IMR-90 (cell line): ENCODE results near the gene UBE3C. TPM values are rescaled to one million over a fixed set of nuclear protein-coding genes. Genes with fewer than 3 reads are reported as not detected.

ENCODE experiments used
- ATAC-seq: fragments of 200-7000 bp; cut with Tn5 transposase; 2 replicates; pipeline ENCODE4 v1.9.1; 2020; ENCODE audit warnings: low read depth, mild to moderate bottlenecking, moderate library complexity
- BruUV-seq: library from RNA; stranded (reverse); fragments of 400-500 nt; replicated peaks from 2 replicates; lab custom pipeline; 2021; lab: Mats Ljungman, UMichigan
- CTCF ChIA-PET: fragments of 300-600 bp; formaldehyde crosslinking; extraction: SDS; loops from one replicate; lab custom pipeline; 2021; ENCODE audit warnings: antibody characterized with exemption; lab: Yijun Ruan, JAX
- POLR2A ChIA-PET: fragments of 300-600 bp; sonication (Branson Sonifier 250); formaldehyde crosslinking; loops from one replicate; lab custom pipeline; 2022; ENCODE audit warnings: antibody characterized with exemption; ENCODE audit not compliant: unreplicated experiment; lab: Charles Lee
- DNase-seq: peaks from one replicate; pipeline ENCODE4 v3.0.0; 2013
- H2AFZ ChIP-seq: replicated peaks from 2 replicates; pipeline ENCODE3; 2013; ENCODE audit warnings: low read length, mild to moderate bottlenecking; ENCODE audit not compliant: poor library complexity
- H2AK5ac ChIP-seq: 2 replicates; pipeline ENCODE4 v1.6.1; 2013; ENCODE audit warnings: low read depth, low read length, inconsistent platforms
- H2AK9ac ChIP-seq: replicated peaks from 2 replicates; pipeline ENCODE3; 2013; ENCODE audit warnings: mild to moderate bottlenecking, low read depth, low read length, moderate library complexity; ENCODE audit not compliant: poor library complexity
- H2BK120ac ChIP-seq: 2 replicates; pipeline ENCODE4 v1.6.1; 2013; ENCODE audit warnings: low read depth, low read length, inconsistent platforms
- H2BK15ac ChIP-seq: 3 replicates; pipeline ENCODE4 v1.6.1; 2013; ENCODE audit warnings: low read depth, low read length, inconsistent platforms
- H2BK20ac ChIP-seq: 2 replicates; pipeline ENCODE4 v1.6.1; 2013; ENCODE audit warnings: low read depth, mild to moderate bottlenecking, inconsistent platforms, low read length, moderate library complexity
- H2BK5ac ChIP-seq: 2 replicates; pipeline ENCODE4 v1.6.1; 2013; ENCODE audit warnings: mild to moderate bottlenecking, low read depth, low read length, inconsistent platforms; ENCODE audit not compliant: poor library complexity, severe bottlenecking
- H3K14ac ChIP-seq: replicated peaks from 2 replicates; pipeline ENCODE4 v1.6.1; 2013; ENCODE audit warnings: low read depth, low read length, inconsistent platforms
- H3K18ac ChIP-seq: 2 replicates; pipeline ENCODE4 v1.6.1; 2013; ENCODE audit warnings: low read depth, low read length, control low read depth
- H3K23ac ChIP-seq: 2 replicates; pipeline ENCODE4 v1.6.1; 2013; ENCODE audit warnings: low read depth, low read length, inconsistent platforms
- H3K27ac ChIP-seq: 2 replicates; pipeline ENCODE4 v1.5.1; 2013; ENCODE audit warnings: mild to moderate bottlenecking, control low read depth, low read length; ENCODE audit not compliant: insufficient read depth
- H3K27me3 ChIP-seq: 2 replicates; pipeline ENCODE4 v1.6.1; 2013; ENCODE audit warnings: low read length; ENCODE audit not compliant: control insufficient read depth, insufficient read depth
- H3K36me3 ChIP-seq: 2 replicates; pipeline ENCODE4 v1.6.1; 2013; ENCODE audit warnings: low read length, mixed read lengths; ENCODE audit not compliant: control insufficient read depth, insufficient read depth
- H3K4ac ChIP-seq: 2 replicates; pipeline ENCODE4 v1.6.1; 2013; ENCODE audit warnings: low read depth, low read length, inconsistent platforms
- H3K4me1 ChIP-seq: 2 replicates; pipeline ENCODE4 v1.6.1; 2013; ENCODE audit warnings: low read length, mixed read lengths; ENCODE audit not compliant: control insufficient read depth, insufficient read depth
- H3K4me2 ChIP-seq: 2 replicates; pipeline ENCODE4 v1.6.1; 2013; ENCODE audit warnings: low read depth, mild to moderate bottlenecking, control low read depth, low read length, moderate library complexity
- H3K4me3 ChIP-seq: 2 replicates; pipeline ENCODE4 v1.5.1; 2013; ENCODE audit warnings: low read depth, mild to moderate bottlenecking, control low read depth, low read length, moderate library complexity; ENCODE audit not compliant: insufficient read depth
- H3K56ac ChIP-seq: 2 replicates; pipeline ENCODE4 v1.6.1; 2013; ENCODE audit warnings: low read length, inconsistent platforms; ENCODE audit not compliant: insufficient read depth; ENCODE audit errors: extremely low read depth
- H3K79me1 ChIP-seq, 2 experiments: 2 replicates each; pipeline ENCODE4 v1.6.1; 2013; ENCODE audit warnings: low read length in 2 of 2, inconsistent platforms in 1 of 2, low read depth in 1 of 2
- H3K9ac ChIP-seq: 2 replicates; pipeline ENCODE4 v1.6.1; 2013; ENCODE audit warnings: low read depth, low read length, control low read depth
- H3K9me1 ChIP-seq: 2 replicates; pipeline ENCODE4 v1.6.1; 2013; ENCODE audit warnings: low read length, inconsistent platforms; ENCODE audit not compliant: insufficient read depth
- H3K9me3 ChIP-seq: 2 replicates; pipeline ENCODE4 v1.6.1; 2013; ENCODE audit warnings: low read length; ENCODE audit not compliant: control insufficient read depth, insufficient read depth
- H4K20me1 ChIP-seq: 2 replicates; pipeline ENCODE4 v1.6.1; 2013; ENCODE audit warnings: low read length, inconsistent platforms; ENCODE audit not compliant: insufficient read depth
- H4K5ac ChIP-seq: 2 replicates; pipeline ENCODE4 v1.6.1; 2013; ENCODE audit warnings: mild to moderate bottlenecking, low read depth, low read length, control low read depth
- H4K8ac ChIP-seq, 2 experiments: 2 replicates each; pipeline ENCODE4 v1.6.1; 2013; ENCODE audit warnings: low read depth in 2 of 2, low read length in 2 of 2, control low read depth in 1 of 2, inconsistent platforms in 1 of 2
- H4K91ac ChIP-seq: 2 replicates; pipeline ENCODE4 v1.6.1; 2013; ENCODE audit warnings: low read depth, low read length, inconsistent platforms; ENCODE audit not compliant: insufficient read depth
- BHLHE40 ChIP-seq: fragments of 150-350 bp; IDR thresholded peaks from 2 replicates; pipeline ENCODE4 v1.6.1; 2016; ENCODE audit warnings: mild to moderate bottlenecking, low read depth, low read length
- CEBPB ChIP-seq: IDR thresholded peaks from 2 replicates; pipeline ENCODE4 v1.6.1; 2012; ENCODE audit warnings: low read depth, low read length, improper control_type of control experiment
- MAFK ChIP-seq: IDR thresholded peaks from 2 replicates; pipeline ENCODE4 v1.6.1; 2012; ENCODE audit warnings: low read depth, low read length, improper control_type of control experiment
- MAZ ChIP-seq: IDR thresholded peaks from 2 replicates; pipeline ENCODE4 v1.6.1; 2012; ENCODE audit warnings: low read depth, mild to moderate bottlenecking, low read length, improper control_type of control experiment, moderate library complexity, borderline replicate concordance
- MXI1 ChIP-seq: IDR thresholded peaks from 2 replicates; pipeline ENCODE4 v1.6.1; 2012; ENCODE audit warnings: low read depth, mild to moderate bottlenecking, low read length, moderate library complexity, borderline replicate concordance
- POLR2A ChIP-seq: IDR thresholded peaks from 2 replicates; pipeline ENCODE4 v1.6.1; 2012; ENCODE audit warnings: mild to moderate bottlenecking, low read depth, low read length
- RAD21 ChIP-seq: IDR thresholded peaks from 2 replicates; pipeline ENCODE4 v1.6.1; 2012; ENCODE audit warnings: low read length, improper control_type of control experiment
- RCOR1 ChIP-seq: IDR thresholded peaks from 2 replicates; pipeline ENCODE4 v1.6.1; 2012; ENCODE audit warnings: mild to moderate bottlenecking, low read length, improper control_type of control experiment; ENCODE audit not compliant: insufficient replicate concordance
- RFX5 ChIP-seq: IDR thresholded peaks from 2 replicates; pipeline ENCODE4 v1.8.0; 2012; ENCODE audit warnings: low read depth, mild to moderate bottlenecking, low read length, moderate library complexity
- SMC3 ChIP-seq: fragments of 150-350 bp; IDR thresholded peaks from 2 replicates; pipeline ENCODE4 v1.6.1; 2016; ENCODE audit warnings: low read depth, mild to moderate bottlenecking, antibody characterized with exemption, low read length, moderate library complexity
- WGBS, 2 experiments: methylation state at CpG; one replicate each; pipeline versions ENCODE4 v1.1.5 to v1.1.7; 2013; ENCODE audit warnings: missing lambda C conversion rate in 2 of 2; ENCODE audit not compliant: insufficient read length in 1 of 2; ENCODE audit errors: extremely low coverage in 2 of 2; 5-methylcytosine and 5-hydroxymethylcytosine counted together
- dilution Hi-C: fragments of 300-500 bp; cut with HindIII; formaldehyde crosslinking; loops from one replicate; pipeline ENCODE4 v1.14.3; 2018; ENCODE audit warnings: low sequenced_read_pairs; ENCODE audit not compliant: unreplicated experiment
- in situ Hi-C: fragments of 300-500 bp; cut with MboI; formaldehyde crosslinking; loops from 3 replicates; pipeline ENCODE4 v1.14.3; 2019; ENCODE audit warnings: low sequenced_read_pairs, inconsistent platforms, mixed read lengths
- intact Hi-C: fragments of 100-400 bp; cut with micrococcal nuclease; formaldehyde crosslinking; loops from 2 replicates; pipeline ENCODE4 v1.10.0; 2022
- polyA plus RNA-seq, 3 experiments: library from polyadenylated mRNA; depleted of rRNA; stranded (reverse); fragments of >200 nt; gene quantifications; 2 replicates each; pipeline ENCODE4 v1.2.3, GENCODE V29; 2012; ENCODE audit warnings: low replicate concordance in 1 of 3
- total RNA-seq: library from RNA; depleted of rRNA; stranded (reverse); fragments of >200 nt; gene quantifications from 2 replicates; pipeline ENCODE4 v1.2.3, GENCODE V29; 2012
- TF ChIP-seq, protein P1 (sequence below): fragments of 150-350 bp; IDR thresholded peaks from 2 replicates; pipeline ENCODE4 v1.6.1; 2017; ENCODE audit warnings: mild to moderate bottlenecking, antibody characterized with exemption, low read length, low read depth
- TF ChIP-seq, protein P2 (sequence below): conservative IDR thresholded peaks from 2 replicates; pipeline ENCODE4 v1.5.1; 2012; ENCODE audit warnings: mild to moderate bottlenecking, low read depth, low read length, improper control_type of control experiment
- TF ChIP-seq, protein P3 (sequence below): fragments of 150-350 bp; IDR thresholded peaks from 2 replicates; pipeline ENCODE4 v1.6.1; 2016; ENCODE audit warnings: low read depth, mild to moderate bottlenecking, low read length, moderate library complexity, borderline replicate concordance

Gene UBE3C
- total and polyA plus RNA-seq, 2 of the 4 experiments (the other 2 are of a cell fraction), result 43.0 to 60.6 TPM

DNA sequence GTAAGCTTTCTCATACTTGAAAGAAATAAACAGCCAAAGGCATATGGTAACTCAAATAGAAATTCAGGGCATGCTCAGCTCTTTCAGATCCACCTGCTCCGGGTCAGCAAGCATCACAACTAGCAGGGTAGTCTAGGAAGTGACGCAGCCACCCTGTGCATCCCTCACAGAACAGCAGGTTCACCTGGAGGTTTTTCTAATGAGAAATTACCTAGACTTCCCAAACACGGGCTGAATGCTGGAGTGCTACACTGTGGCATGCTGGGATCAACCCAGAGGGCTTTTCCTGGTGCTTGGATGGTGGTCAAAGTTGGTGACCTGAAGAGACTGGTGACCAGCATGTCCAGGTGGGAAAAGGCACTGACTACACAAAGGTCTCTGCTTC is 131.3 kb downstream of the UBE3C start:
- no peak overlapping the region for H2AK9ac ChIP-seq
- no peak overlapping the region for H3K27ac ChIP-seq
- TF ChIP-seq RCOR1, result no peak
- TF ChIP-seq CEBPB, result no peak
- TF ChIP-seq, protein P1, sequence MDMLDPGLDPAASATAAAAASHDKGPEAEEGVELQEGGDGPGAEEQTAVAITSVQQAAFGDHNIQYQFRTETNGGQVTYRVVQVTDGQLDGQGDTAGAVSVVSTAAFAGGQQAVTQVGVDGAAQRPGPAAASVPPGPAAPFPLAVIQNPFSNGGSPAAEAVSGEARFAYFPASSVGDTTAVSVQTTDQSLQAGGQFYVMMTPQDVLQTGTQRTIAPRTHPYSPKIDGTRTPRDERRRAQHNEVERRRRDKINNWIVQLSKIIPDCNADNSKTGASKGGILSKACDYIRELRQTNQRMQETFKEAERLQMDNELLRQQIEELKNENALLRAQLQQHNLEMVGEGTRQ, result no peak
- TF ChIP-seq, protein P2, sequence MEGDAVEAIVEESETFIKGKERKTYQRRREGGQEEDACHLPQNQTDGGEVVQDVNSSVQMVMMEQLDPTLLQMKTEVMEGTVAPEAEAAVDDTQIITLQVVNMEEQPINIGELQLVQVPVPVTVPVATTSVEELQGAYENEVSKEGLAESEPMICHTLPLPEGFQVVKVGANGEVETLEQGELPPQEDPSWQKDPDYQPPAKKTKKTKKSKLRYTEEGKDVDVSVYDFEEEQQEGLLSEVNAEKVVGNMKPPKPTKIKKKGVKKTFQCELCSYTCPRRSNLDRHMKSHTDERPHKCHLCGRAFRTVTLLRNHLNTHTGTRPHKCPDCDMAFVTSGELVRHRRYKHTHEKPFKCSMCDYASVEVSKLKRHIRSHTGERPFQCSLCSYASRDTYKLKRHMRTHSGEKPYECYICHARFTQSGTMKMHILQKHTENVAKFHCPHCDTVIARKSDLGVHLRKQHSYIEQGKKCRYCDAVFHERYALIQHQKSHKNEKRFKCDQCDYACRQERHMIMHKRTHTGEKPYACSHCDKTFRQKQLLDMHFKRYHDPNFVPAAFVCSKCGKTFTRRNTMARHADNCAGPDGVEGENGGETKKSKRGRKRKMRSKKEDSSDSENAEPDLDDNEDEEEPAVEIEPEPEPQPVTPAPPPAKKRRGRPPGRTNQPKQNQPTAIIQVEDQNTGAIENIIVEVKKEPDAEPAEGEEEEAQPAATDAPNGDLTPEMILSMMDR, result no peak
- TF ChIP-seq BHLHE40, result no peak
- no peak for TF ChIP-seq SMC3
- no peak for TF ChIP-seq RAD21
- TF ChIP-seq, protein P3, sequence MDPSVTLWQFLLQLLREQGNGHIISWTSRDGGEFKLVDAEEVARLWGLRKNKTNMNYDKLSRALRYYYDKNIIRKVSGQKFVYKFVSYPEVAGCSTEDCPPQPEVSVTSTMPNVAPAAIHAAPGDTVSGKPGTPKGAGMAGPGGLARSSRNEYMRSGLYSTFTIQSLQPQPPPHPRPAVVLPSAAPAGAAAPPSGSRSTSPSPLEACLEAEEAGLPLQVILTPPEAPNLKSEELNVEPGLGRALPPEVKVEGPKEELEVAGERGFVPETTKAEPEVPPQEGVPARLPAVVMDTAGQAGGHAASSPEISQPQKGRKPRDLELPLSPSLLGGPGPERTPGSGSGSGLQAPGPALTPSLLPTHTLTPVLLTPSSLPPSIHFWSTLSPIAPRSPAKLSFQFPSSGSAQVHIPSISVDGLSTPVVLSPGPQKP, result no peak
- no peak for TF ChIP-seq MXI1
- TF ChIP-seq MAFK, result no peak
- no peak for TF ChIP-seq RFX5
- no peak for TF ChIP-seq POLR2A
- TF ChIP-seq MAZ, result no peak
- no CpG with 5 or more reads among the region's 3 CpGs for WGBS, 2 experiments
- H4K5ac ChIP-seq, result no peak overlapping the region
- no peak overlapping the region for H2BK15ac ChIP-seq
- H3K23ac ChIP-seq, result no peak overlapping the region
- peaks cover 32% of the 10 kb centered on the region for H3K36me3 ChIP-seq
- no peak overlapping the region for H4K91ac ChIP-seq
- no peaks in the 10 kb centered on the region for H4K20me1 ChIP-seq
- no peak overlapping the region for H2AK5ac ChIP-seq
- H3K18ac ChIP-seq, result no peak overlapping the region
- peaks cover 7 to 16% of the 10 kb centered on the region in 2 experiments for H3K79me1 ChIP-seq
- ChIA-PET POLR2A (no interaction called here), CTCF (no interaction called here)
- H3K9me3 ChIP-seq, result no peaks in the 10 kb centered on the region
- H2BK20ac ChIP-seq, result no peak overlapping the region
- H2BK120ac ChIP-seq, result no peak overlapping the region
- H3K9ac ChIP-seq, result no peak overlapping the region
- H3K9me1 ChIP-seq, result peaks cover 6% of the 10 kb centered on the region
- H4K8ac ChIP-seq, result no peak overlapping the region
- H3K4me2 ChIP-seq, result no peak overlapping the region
- dilution Hi-C loops, result no loop called here
- no peak for DNase-seq
- ATAC-seq, result no peak
- H2AFZ ChIP-seq, result no peak overlapping the region
- no peak overlapping the region for H3K56ac ChIP-seq
- intact Hi-C loops, result no loop called here
- no peaks in the 10 kb centered on the region for H3K27me3 ChIP-seq
- no peak overlapping the region for H3K4ac ChIP-seq
- in situ Hi-C loops, result loop anchor here (5.0 to 25.0 kb wide), 2 partner anchors 72 to 308 kb away; no protein-coding TSS in a partner anchor
- H3K14ac ChIP-seq, result no peak overlapping the region
- H3K4me1 ChIP-seq, result peaks cover 15% of the 10 kb centered on the region
- BruUV-seq, result no TSS peak
- H3K4me3 ChIP-seq, result no peak overlapping the region
- no peak overlapping the region for H2BK5ac ChIP-seq
